C4-2B (cell line): ENCODE measurements around the gene N4BP3.

Experiments
- H3K27ac ChIP-seq: fragments of 450-650 bp; 2 replicates; pipeline ENCODE4 v1.5.1; 2017
- ZFX ChIP-seq: fragments of 450-650 bp; IDR thresholded peaks from 2 replicates; pipeline ENCODE4 v1.6.1; 2017
- TF ChIP-seq, protein P1 (sequence below): fragments of 450-650 bp; conservative IDR thresholded peaks from 2 replicates; pipeline ENCODE4 v1.5.1; 2017; ENCODE audit warnings: mild to moderate bottlenecking

N4BP3 gene

DNA sequence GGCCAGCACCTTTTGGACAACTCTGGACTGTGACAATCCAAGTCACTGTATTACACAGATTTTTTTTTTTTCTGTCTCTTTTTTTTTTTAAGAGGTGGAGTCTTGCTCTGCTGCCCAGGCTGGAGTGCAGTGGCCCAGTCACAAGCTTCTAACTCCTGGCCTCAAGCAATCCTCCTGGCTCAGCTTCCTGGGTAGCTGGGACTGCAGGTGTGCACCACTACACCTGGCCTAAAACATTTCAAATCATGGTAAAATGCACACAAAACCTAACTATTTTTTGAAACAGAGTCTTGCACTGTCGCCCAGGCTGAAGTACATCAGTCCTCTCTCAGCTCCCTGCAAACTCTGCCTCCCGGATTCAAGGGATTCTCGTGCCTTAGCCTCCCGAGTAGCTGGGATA is 7.2 kb upstream of the N4BP3 start:
- TF ChIP-seq ZFX, result no peak
- TF ChIP-seq, protein P1, sequence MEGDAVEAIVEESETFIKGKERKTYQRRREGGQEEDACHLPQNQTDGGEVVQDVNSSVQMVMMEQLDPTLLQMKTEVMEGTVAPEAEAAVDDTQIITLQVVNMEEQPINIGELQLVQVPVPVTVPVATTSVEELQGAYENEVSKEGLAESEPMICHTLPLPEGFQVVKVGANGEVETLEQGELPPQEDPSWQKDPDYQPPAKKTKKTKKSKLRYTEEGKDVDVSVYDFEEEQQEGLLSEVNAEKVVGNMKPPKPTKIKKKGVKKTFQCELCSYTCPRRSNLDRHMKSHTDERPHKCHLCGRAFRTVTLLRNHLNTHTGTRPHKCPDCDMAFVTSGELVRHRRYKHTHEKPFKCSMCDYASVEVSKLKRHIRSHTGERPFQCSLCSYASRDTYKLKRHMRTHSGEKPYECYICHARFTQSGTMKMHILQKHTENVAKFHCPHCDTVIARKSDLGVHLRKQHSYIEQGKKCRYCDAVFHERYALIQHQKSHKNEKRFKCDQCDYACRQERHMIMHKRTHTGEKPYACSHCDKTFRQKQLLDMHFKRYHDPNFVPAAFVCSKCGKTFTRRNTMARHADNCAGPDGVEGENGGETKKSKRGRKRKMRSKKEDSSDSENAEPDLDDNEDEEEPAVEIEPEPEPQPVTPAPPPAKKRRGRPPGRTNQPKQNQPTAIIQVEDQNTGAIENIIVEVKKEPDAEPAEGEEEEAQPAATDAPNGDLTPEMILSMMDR, result no peak
- no peak overlapping the region for H3K27ac ChIP-seq

DNA sequence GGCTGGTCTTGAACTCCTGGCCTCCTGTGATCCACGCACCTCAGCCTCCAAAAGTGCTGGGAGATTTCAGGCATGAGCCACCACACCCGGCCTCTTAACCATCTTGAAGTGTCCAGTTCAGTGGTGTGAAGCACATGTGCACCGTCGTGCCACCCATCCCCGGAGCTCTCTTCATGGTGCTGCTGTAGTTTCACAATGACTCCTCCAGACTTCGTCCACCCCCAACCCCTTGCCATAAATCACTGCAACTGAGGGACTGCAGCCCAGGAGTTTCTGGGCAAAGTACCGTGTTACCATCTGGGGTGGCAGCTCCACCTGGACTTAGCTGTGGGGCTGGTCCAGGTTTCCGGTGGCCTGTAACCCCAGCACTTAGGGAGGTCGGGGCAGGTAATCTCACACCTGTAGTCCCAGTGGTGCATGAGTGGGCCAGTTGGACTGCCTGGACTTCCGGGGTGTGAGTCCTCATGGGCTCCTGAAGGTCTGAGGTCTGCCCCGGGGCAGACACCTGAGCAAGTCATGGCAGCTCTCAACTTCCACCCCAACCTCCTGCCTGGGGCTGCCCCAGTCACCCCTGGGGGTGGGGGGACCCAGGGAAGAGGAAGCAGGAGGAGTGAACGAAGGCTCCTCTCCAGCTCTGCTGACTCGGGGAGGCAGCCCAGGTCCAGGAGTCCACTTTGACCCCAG is 6.6 kb upstream of the N4BP3 start:
- no peak for TF ChIP-seq ZFX
- TF ChIP-seq, protein P1, result no peak
- H3K27ac ChIP-seq, result no peak overlapping the region

DNA sequence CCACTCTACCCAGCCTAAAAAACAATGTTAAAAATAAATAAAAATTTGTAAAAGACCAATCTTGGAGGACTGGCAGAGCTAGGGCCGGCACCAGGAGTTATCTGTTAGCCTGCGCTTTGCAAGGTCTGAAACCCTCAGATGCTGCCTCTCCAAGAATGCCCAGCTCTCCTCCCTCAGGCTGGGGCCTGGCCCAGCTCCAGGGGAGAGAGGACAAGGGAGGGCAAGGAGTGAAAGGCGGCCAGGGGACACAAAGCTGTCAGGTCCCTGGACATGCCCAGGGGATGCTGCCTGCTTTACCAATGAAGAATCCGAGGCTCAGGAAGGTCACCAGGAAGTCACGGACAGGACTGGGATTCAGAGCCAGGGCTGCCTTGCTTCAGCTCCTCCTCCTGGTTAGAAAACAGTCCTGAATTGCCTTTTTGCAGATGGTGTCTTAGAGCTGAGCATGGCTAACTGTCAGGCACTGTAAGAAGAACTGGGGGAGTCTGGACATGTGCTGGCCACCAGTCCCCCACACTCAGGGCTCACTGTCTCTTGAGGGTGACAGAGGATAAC is 5.5 kb upstream of the N4BP3 start:
- H3K27ac ChIP-seq, result no peak overlapping the region
- TF ChIP-seq, protein P1, result no peak
- no peak for TF ChIP-seq ZFX

DNA sequence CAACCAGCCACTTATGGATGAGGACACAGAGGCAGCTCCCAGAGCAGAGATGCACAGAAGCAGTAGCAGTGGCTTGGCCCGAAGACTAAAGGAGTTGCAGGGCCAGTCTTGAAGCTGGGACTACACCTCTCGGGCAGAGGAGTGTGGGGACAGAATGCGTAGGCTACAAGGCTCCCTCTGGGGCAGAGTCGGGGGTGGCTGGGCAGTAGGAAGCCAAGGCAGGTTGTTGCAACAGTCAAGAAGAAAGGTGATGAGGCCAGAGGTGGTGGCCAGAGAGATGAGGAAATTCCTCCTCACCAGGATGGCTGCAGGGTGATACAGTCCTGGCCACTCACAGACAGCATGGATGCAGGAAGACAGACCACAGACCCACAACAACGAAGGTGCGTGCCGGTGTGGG is 4.9 kb upstream of the N4BP3 start:
- TF ChIP-seq, protein P1, result no peak
- TF ChIP-seq ZFX, result no peak
- no peak overlapping the region for H3K27ac ChIP-seq

DNA sequence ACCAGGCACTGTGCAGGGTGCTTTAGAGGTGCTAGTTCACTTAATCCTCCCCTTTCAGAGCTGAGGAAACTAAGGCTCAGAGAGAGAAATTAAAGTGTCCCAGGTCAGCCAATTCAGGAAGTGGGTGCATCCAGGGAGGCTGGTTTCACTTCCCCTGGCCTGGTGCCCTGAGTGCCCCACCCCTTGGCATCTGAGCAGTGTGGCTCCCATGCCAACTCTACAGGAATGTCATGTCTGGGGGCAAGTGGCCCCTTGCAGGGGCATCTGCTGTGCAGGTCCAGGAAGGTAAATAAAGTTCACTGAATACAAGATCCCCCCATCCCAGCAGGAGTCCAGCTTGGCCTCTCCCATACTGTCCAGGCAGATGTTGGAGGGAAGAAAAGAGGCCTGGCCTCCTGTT is 4.4 kb upstream of the N4BP3 start:
- no peak for TF ChIP-seq ZFX
- TF ChIP-seq, protein P1, result no peak
- H3K27ac ChIP-seq, result no peak overlapping the region

DNA sequence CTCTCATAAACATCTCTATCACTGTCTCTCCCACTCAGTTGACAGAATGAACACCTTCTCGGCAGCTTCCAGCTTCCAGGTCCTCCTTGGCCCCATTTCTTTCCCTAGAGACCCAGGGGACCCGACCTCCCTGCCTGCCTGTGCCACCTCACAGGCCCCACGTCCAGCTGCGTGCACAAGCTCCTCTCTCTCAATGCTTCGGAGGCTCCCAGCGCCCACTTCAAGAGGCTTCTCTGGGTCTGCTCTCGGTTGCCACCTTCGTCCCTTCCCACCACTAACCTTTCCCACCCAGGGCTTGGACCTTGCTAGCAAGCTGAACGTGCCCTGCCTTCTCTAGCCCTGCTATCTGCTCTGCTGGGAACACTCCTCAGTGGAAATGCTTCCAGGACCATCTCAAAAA is 2.8 kb upstream of the N4BP3 start:
- no peak overlapping the region for H3K27ac ChIP-seq
- TF ChIP-seq, protein P1, result no peak
- no peak for TF ChIP-seq ZFX

DNA sequence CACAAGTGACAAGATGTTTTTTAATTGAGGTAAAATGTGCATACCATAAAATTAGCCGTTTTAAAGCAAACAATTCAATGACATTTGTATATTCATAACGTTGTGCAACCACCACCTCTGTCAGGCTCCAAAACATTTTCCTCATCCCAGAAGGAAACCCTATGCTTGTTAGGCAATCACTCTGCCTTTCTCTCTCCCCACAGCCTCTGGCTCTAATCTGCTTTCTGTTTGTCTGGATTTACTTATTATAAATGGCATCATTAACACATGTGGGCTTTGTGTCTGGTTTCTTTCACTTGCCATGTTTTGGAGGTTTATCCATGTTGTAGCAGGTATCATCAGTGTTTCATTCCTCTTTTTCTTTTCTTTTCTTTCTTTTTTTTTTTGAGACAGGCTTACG is 1.4 kb upstream of the N4BP3 start:
- no peak overlapping the region for H3K27ac ChIP-seq
- no peak for TF ChIP-seq ZFX
- TF ChIP-seq, protein P1, result no peak
